Measurements from ENCODE around the gene PHLPP1.

GRCh38 chr18:62833494-62833893 is 118.2 kb downstream of the PHLPP1 start:
- TF ChIP-seq EZH2 (optimal IDR thresholded peaks at IDR 0.05; ENCODE audit: low read depth, low read length) (no peak), CTCF (IDR thresholded peaks at IDR 0.05; ENCODE audit: low read length) (no peak)
